Measurements from ENCODE around the gene GUCA2B.

The GUCA2B gene

DNA sequence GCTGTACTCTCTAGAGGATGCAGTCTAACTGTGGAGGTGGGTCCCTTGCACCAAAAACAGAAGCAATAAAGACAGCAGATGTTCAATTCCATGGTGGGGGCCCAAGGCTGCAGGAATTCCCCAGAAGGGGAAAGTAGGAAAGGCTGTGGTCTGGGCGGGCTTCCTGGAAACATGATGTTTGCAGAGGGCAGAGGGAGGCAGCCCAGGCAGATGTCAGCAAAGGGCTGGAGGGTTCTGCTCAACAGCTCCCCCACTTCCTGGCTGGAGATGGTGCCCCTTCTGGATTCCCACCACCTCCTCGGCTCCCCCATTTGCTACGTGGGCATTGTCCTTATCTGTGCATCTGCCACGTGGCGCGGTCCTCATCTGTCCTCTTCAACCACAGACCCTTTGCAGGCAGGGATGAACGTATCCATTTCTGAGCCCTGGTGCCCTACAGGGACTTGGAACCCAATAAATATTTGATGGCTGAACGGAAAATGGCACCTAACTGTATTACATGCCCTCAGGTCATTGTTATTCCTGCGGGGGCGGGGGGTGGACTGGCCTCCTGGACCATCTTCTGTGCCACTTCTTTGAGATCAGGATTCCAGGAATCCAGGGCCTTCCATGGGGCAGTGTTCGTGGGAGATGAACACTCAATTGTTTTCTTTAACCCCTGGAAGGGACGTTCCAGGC is 8.4 kb upstream of the GUCA2B start:
- TF ChIP-seq CTCF (IDR thresholded peaks at IDR 0.05; ENCODE audit: low read depth, low read length, missing control alignments) = no peak
- no peak overlapping the region for H3K4me3 ChIP-seq (ENCODE audit: low read depth, low read length)
- in situ Hi-C loops (cut with HindIII; ENCODE audit: low sequenced_read_pairs) = no loop called here
- DNase-seq (ENCODE audit: low read depth) = no peak

GRCh38 chr1:42145389-42145716 is 7.9 kb upstream of the GUCA2B start:
- H3K4me3 ChIP-seq (ENCODE audit: low read depth, low read length) = no peak overlapping the region
- DNase-seq (ENCODE audit: low read depth) = no peak
- in situ Hi-C loops (cut with HindIII; ENCODE audit: low sequenced_read_pairs) = no loop called here
- TF ChIP-seq CTCF (IDR thresholded peaks at IDR 0.05; ENCODE audit: low read depth, low read length, missing control alignments) = no peak

- DNase-seq (ENCODE audit: low read depth) = no peak
- no peak overlapping the region for H3K4me3 ChIP-seq (ENCODE audit: low read depth, low read length)
- TF ChIP-seq CTCF (IDR thresholded peaks at IDR 0.05; ENCODE audit: low read depth, low read length, missing control alignments) = no peak
- in situ Hi-C loops (cut with HindIII; ENCODE audit: low sequenced_read_pairs) = no loop called here
Measured at GRCh38 chr1:42145764-42146625, 7.2 kb upstream of the GUCA2B start.

GRCh38 chr1:42146626-42147320 is 6.4 kb upstream of the GUCA2B start:
- TF ChIP-seq CTCF (IDR thresholded peaks at IDR 0.05; ENCODE audit: low read depth, low read length, missing control alignments) = peak; percentile 90
- no peak overlapping the region for H3K4me3 ChIP-seq (ENCODE audit: low read depth, low read length)
- in situ Hi-C loops (cut with HindIII; ENCODE audit: low sequenced_read_pairs) = no loop called here
- DNase-seq (ENCODE audit: low read depth) = peak; percentile 23

DNA sequence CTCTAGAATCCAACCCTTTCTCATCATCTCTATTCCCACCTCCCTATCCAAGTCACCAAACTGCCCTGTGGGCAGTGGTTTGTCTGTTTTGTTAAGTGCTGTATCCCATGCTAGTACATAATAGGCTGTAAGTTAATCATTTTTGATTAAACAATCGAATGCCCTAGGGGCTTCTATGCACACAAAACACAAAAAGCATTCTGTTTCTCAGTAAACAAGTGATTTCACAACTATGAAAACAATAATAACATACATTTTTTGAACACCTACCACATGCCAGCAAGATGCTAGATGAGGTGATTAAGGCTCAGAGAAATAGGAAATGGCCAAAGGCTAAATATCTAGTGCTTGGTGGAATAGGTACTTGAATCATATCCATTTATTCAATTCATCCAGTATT is 5.0 kb upstream of the GUCA2B start:
- no peak overlapping the region for H3K4me3 ChIP-seq (ENCODE audit: low read depth, low read length)
- in situ Hi-C loops (cut with HindIII; ENCODE audit: low sequenced_read_pairs) = no loop called here
- no peak for DNase-seq (ENCODE audit: low read depth)
- TF ChIP-seq CTCF (IDR thresholded peaks at IDR 0.05; ENCODE audit: low read depth, low read length, missing control alignments) = no peak

DNA sequence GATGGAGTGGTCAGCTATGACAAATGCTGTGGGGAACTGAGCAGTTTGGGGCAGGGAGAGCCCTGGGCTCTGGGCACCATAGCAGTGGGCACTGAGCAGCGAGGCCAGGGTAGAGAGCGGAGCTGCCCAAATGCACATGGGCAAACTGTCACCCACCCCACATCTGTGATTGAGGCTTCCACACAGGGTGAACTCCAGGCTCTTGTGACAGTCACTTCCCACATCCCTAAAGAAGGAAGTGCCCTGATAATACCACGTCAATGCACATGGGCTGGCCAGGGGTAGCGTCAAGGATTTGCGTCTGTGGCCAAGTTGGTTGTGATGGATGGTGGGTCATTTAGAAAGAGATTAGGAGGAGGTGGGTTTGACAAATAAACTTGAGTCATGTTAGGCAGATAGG is 2.6 kb upstream of the GUCA2B start:
- in situ Hi-C loops (cut with HindIII; ENCODE audit: low sequenced_read_pairs) = no loop called here
- no peak for TF ChIP-seq CTCF (IDR thresholded peaks at IDR 0.05; ENCODE audit: low read depth, low read length, missing control alignments)
- H3K4me3 ChIP-seq (ENCODE audit: low read depth, low read length) = no peak overlapping the region
- no peak for DNase-seq (ENCODE audit: low read depth)
